SKM-1 (cell line): ENCODE data around the gene SERPINA6.
"Not testable (repeated sequence)": the region's sequence is repeated elsewhere in the genome, so short reads cannot be mapped to it uniquely, and the experiment has no call there.

Experiments
- DNase-seq: peaks from one replicate; lab custom pipeline; 2025; ENCODE audit not compliant: unreplicated experiment; lab: John Stamatoyannopoulos, UW

The SERPINA6 gene, protein sequence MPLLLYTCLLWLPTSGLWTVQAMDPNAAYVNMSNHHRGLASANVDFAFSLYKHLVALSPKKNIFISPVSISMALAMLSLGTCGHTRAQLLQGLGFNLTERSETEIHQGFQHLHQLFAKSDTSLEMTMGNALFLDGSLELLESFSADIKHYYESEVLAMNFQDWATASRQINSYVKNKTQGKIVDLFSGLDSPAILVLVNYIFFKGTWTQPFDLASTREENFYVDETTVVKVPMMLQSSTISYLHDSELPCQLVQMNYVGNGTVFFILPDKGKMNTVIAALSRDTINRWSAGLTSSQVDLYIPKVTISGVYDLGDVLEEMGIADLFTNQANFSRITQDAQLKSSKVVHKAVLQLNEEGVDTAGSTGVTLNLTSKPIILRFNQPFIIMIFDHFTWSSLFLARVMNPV

GRCh38 chr14:94322648-94323570 is at the start of gene SERPINA6:
Gene SERPINA6, minus strand, starts transcription at chr14:94323336. Its CDS starts 8,688 bp downstream, at chr14:94314648.
- DNase-seq: no peak

DNA sequence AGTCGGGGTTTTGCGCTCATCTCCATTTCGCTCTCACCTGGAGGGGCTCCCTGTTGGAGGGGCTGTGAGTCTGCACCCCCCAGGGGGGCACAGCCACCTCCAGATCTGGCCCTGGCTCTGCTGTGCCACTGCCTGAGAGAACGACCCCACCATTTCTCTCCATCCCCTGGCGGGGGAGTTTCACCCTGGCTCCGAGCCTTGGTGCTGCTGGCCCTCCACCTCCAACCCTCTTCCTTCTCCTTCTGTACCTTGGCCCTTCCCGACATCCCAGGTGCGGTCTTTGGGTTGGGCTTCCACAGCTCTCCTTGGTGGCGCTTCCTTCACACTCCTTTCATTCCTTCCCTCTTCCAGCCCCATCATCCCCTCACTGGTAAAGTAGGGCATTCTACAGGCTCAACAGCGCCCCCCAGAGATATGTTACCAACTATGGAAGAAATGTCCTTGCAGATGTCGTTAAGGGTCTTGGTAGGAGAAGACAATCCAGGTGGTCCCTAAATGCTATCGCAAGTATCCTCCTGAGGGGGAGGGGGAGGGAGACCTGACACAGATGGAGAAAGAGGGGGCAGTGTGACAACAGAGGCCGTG is 49.0 kb upstream of the SERPINA6 start:
- no peak for DNase-seq

- no peak for DNase-seq
These were observed 47.4 kb upstream of the SERPINA6 start for GRCh38 chr14:94370524-94370910.

DNA sequence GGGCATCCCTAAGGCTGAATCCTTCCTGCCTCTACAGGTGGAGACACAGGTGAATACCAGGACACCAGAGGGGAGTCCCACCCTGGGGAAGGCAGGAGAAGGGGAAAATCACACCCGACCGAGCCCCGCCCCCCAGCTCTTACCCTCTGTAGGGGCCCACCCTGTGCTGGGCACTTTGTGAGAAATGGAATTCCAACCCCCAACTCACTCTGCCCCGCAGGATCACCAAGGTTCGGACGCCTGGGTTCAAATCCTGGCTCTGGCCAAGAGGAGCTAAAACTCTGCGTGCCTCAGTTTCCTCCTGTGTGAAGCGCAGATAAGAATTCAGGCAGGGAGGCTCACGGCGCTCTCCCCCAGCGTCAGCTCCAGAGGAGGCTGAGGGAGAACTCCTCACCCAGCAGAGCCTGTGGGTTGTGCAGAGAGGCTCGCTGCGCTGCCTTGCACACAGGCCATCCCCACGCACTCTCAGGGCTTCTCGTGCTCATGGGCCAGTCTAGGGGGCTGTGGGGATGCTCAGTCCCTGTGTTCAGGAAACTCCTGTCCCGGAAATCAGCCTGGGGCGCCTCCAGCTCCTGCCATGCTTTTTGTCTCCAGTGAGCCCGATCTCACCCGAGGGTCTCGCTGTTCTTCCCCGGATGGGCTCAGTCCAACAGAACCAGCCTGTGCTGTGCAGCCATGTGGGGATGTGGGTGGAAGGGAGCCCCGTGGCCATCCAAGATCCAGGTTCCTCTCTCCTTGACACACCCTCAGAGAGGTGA is 46.8 kb upstream of the SERPINA6 start:
- not testable (repeated sequence) for DNase-seq

DNA sequence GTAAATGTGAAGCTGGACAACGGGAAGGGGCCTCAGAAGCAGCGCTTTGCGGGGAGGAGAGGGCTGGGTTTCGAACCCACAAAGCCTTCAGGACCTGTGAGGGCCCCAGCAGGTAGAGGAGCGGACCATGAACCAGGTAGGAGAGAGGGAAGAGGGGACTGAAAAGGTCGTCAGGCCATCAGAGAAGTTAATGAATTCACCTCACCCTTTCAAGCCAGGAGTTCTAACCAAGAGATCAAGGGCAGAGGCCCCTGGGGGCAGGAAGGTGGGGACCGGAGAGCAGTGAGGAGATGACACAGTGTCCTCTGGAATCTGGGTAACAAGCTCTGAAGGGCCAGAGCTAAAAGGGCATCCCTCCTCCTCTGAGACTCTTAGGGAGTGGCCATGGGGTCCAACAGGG is 45.8 kb upstream of the SERPINA6 start:
- no peak for DNase-seq

DNA sequence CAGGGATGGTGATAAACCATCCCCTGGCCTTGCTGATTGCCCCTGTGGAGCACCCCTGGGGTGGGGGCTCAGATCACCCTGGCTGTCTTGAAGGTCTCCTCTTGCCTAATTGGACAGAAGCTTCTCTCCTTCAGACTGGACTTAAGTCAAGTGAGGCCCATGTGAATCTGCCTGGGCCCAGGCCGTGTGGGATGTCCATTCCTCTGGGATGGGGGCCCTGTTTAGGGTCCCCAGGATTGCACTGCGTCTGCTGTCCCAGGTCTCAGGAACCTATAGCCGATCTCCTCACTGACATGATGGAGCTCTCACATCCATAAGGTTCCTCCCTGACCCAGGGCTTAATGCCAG is 45.1 kb upstream of the SERPINA6 start:
- DNase-seq: no peak

- no peak for DNase-seq
These were observed 44.5 kb upstream of the SERPINA6 start for GRCh38 chr14:94367347-94368242.

DNA sequence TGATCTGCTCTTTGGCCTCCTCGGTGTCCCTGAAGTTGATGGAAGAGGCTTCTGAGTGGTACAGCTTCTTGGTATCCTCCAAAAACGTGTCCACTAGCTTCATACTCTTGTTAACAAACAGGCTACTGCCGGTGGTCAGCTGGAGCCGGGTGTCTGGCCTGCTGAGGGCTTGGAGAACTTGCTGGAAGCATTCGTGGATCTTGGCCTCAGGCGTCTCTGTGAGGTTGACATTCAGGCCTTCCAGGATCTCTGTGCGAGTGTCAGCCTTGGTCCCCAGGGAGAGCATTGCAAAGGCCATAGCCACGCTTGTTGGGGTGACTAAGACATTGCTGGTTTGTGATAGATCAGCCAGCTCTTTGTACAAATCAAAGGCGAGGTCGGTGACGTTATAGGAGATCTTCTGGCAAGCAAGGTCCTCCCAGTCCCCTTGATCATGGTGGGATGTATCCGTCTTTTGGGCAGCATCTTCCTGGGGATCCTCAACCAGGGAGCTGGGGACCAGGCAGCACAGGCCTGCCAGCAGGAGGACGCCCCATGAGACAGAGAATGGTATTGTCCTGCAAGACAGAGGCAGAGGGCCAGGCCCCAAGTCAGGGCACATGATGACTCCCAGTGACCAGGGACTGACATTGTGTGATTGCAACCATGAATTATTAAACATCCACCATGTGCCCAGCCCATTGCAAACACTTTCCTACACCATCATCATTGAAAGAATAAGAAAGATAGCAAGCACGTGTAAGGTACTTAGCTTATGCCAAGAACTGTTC is 43.2 kb upstream of the SERPINA6 start, which contains the start of gene SERPINA2:
TSS of gene SERPINA2 (minus strand) at position 553 of the 770 bp plus-strand sequence.
- no peak for DNase-seq

DNA sequence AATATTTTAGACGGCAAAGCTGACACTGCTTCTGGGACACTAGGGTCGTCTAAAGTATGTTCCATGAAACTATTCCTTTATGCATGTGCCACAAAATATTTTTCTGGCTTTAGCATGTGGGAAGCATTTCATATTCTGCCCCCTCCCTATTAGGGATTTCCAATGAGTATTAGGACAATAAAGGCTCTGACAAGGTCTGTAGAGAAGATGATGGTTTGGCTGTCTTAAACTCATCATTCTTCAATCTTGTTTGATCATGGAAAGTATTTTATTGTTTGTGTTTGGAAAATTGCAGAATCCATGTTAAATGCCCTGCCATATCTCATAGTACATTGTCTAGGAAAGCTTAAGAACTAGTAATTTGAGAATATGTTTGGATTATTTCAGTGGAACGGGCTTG is 42.5 kb upstream of the SERPINA6 start:
- no peak for DNase-seq

GRCh38 chr14:94364964-94365363 is 41.8 kb upstream of the SERPINA6 start:
- DNase-seq: no peak

- DNase-seq: no peak
These were observed 40.9 kb upstream of the SERPINA6 start for GRCh38 chr14:94364037-94364436.

- DNase-seq: no peak
These were observed 40.1 kb upstream of the SERPINA6 start for GRCh38 chr14:94363151-94363624.

GRCh38 chr14:94362614-94363133 is 39.5 kb upstream of the SERPINA6 start:
- no peak for DNase-seq

DNA sequence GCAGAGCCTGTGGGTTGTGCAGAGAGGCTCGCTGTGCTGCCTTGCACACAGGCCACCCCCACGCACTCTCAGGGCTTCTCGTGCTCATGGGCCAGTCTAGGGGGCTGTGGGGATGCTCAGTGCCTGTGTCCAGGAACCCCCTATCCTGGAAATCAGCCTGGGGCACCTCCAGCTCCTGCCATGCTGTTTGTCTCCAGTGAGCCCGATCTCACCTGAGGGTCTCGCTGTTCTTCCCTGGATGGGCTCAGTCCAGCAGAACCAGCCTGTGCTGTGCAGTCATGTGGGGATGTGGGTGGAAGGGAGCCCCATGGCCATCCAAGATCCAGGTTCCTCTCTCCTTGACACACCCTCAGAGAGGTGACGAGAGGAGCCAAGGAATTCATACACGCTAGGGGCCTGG is 38.5 kb upstream of the SERPINA6 start:
- DNase-seq: no peak

GRCh38 chr14:94360945-94361565 is 37.9 kb upstream of the SERPINA6 start:
- DNase-seq: no peak

- no peak for DNase-seq
These were observed 34.0 kb upstream of the SERPINA6 start for GRCh38 chr14:94357166-94357565.

DNA sequence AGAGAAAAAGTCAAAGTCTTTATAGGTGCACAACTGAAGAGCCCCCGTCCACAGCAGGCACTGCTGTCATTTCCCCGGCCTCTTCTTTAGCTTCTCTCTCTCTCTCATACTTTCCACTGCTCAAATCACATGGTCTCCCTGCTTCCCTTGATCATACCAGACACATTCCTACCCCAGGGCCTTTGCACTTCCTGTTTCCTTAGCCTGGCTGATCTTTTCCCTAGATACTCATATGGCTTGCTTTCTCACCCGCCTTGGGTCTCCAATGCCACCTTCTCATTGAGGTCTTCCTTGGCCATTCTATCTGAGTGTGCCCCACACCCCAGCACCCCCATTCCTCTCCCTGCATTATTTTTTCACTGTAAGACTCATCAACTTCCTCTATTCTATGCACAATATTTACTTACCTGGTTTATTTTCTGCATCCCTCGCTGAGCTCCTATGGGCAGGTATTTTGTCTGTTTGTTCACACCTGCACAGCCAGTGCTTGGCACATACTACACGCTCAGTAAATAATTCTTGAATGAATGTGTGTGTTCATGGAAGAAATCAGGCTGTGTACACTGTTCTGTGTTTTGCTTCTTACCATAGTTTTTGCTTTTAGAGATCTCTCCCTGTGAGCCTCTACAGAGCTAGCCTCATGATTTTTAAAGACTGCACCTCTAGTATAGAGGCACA is 33.4 kb upstream of the SERPINA6 start:
- DNase-seq: no peak
